BJ (cell line): ENCODE measurements around the gene MCRIP1. TPM values are rescaled to one million over a fixed set of nuclear protein-coding genes. Genes with fewer than 3 reads are reported as not detected.

Source experiments
- CTCF ChIA-PET: fragments of 350-600 bp; formaldehyde crosslinking; extraction: SDS; loops from one replicate; lab custom pipeline; 2021; ENCODE audit warnings: antibody characterized with exemption, inconsistent platforms; lab: Yijun Ruan, JAX
- POLR2A ChIA-PET: fragments of 300-600 bp; sonication (Branson Sonifier 250); formaldehyde crosslinking; extraction: SDS; loops from one replicate; lab custom pipeline; 2021; ENCODE audit warnings: antibody characterized with exemption; lab: Charles Lee
- DNase-seq: peaks from one replicate; pipeline ENCODE4 v3.0.0-alpha.2; 2011; ENCODE audit warnings: low read depth
- H3K27me3 ChIP-seq: 2 replicates; pipeline ENCODE4 v1.6.0; 2011; ENCODE audit warnings: low read length; ENCODE audit not compliant: control insufficient read depth, insufficient read depth
- H3K36me3 ChIP-seq: 2 replicates; pipeline ENCODE4 v1.5.1; 2011; ENCODE audit warnings: low read length; ENCODE audit not compliant: control insufficient read depth, insufficient read depth
- H3K4me3 ChIP-seq: 2 replicates; pipeline ENCODE4 v1.5.1; 2011; ENCODE audit warnings: low read depth, mild to moderate bottlenecking, control low read depth, low read length
- CTCF ChIP-seq: IDR thresholded peaks from 2 replicates; pipeline ENCODE4 v1.5.1; 2011; ENCODE audit warnings: low read depth, mild to moderate bottlenecking, control low read depth, inconsistent platforms, low read length, moderate library complexity; ENCODE audit not compliant: insufficient read depth
- polyA plus RNA-seq: library from polyadenylated mRNA; depleted of rRNA; stranded (reverse); fragments of >200 nt; gene quantifications from 2 replicates; pipeline ENCODE4 v1.2.3, GENCODE V29; 2011

The MCRIP1 gene
- polyA plus RNA-seq, 1 experiment = 89.8 TPM

GRCh38 chr17:81860756-81861568, 27.9 kb upstream of the MCRIP1 start:
- Histone ChIP-seq H3K27me3 (no peaks in the 10 kb centered on the region), H3K4me3 (peak overlapping the region; percentile 83), H3K36me3 (peaks cover 12% of the 10 kb centered on the region)
- peak; percentile 100 for DNase-seq
- ChIA-PET CTCF (interaction anchor here (1.6 kb wide), 1 partner anchor 8 kb away, joined by 5 read pairs; no protein-coding TSS in a partner anchor), POLR2A (interaction anchor here (0.6 kb wide), 1 partner anchor 89 kb away, joined by 4 read pairs; no protein-coding TSS in a partner anchor)
- 0 out of 2 replicates have a peak, but pooled peaks have one; percentile 18 for TF ChIP-seq CTCF

- POLR2A ChIA-PET = interaction anchor here (0.6 to 0.7 kb wide), 2 partner anchors 12 to 105 kb away, joined by 5 read pairs; no protein-coding TSS in a partner anchor
- CTCF ChIA-PET = interaction anchor here (0.8 to 1.6 kb wide), 3 partner anchors 9 to 17 kb away, joined by 3 to 5 read pairs (median 3); no protein-coding TSS in a partner anchor
- TF ChIP-seq CTCF = no peak
- H3K4me3 ChIP-seq = peak within 1 kb of the TSS; percentile 83
- DNase-seq = no peak
- no peaks in the 10 kb centered on the region for H3K27me3 ChIP-seq
- H3K36me3 ChIP-seq = peaks cover 12% of the 10 kb centered on the region
Measured at GRCh38 chr17:81859906-81860755, 27.0 kb upstream of the MCRIP1 start, which contains the start of gene P4HB. P4HB (minus strand) TSS chr17:81860535; CDS start chr17:81860471, 64 bp downstream.

GRCh38 chr17:81858967-81859905, 26.1 kb upstream of the MCRIP1 start:
- ChIA-PET CTCF (interaction anchor here (0.8 to 1.0 kb wide), 2 partner anchors 10 to 16 kb away, joined by 3 read pairs; no protein-coding TSS in a partner anchor), POLR2A (interaction anchor here (0.6 to 0.7 kb wide), 2 partner anchors 13 to 106 kb away, joined by 5 read pairs; no protein-coding TSS in a partner anchor)
- Histone ChIP-seq H3K27me3 (no peaks in the 10 kb centered on the region), H3K36me3 (peaks cover 17% of the 10 kb centered on the region), H3K4me3 (peak overlapping the region; percentile 78)
- TF ChIP-seq CTCF = no peak
- DNase-seq = no peak

- POLR2A ChIA-PET = interaction anchor here (0.6 kb wide), 2 partner anchors 13 to 156 kb away, joined by 11 to 18 read pairs; no protein-coding TSS in a partner anchor
- no peaks in the 10 kb centered on the region for H3K27me3 ChIP-seq
- no peak for TF ChIP-seq CTCF
- CTCF ChIA-PET = no interaction called here
- DNase-seq = no peak
- H3K4me3 ChIP-seq = peak overlapping the region; percentile 78
- H3K36me3 ChIP-seq = peaks cover 26% of the 10 kb centered on the region
Measured at GRCh38 chr17:81858170-81858966, 25.3 kb upstream of the MCRIP1 start.
